OCI-LY3 (cell line): ENCODE results near the gene SHMT2.

ENCODE experiments used
- EZH2phosphoT487 ChIP-seq: fragments of 200-600 bp; shearing (Covaris generic); IDR thresholded peaks from 2 replicates; pipeline ENCODE4 v1.6.1; 2018; ENCODE audit warnings: antibody characterized with exemption, mixed run types, low read depth
- TF ChIP-seq, protein P1 (sequence below): fragments of 200-600, 300-600 bp; sonication (generic); IDR thresholded peaks from 2 replicates; pipeline ENCODE4 v1.5.1; 2014; ENCODE audit warnings: antibody characterized with exemption, low read length, low read depth

DNA sequence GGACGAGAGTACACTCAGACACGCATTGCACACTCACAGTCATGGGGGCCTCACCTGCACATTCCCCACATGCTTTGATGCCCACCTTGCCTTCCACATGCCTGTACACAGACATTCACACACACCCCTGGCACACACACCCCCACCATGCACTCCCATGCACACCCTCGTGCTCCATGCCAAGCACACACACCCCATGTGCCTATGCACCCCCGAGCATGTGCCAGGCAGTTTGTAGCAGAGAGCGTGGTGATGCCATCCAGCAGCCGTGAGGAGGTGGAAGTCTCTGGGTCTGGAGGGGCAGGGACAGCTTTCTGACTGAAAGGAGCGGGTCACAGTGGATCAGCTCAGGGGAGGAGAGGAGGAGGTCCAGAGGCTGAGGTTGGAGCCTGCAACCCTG, 23.6 kb upstream of the SHMT2 start:
- TF ChIP-seq, protein P1, sequence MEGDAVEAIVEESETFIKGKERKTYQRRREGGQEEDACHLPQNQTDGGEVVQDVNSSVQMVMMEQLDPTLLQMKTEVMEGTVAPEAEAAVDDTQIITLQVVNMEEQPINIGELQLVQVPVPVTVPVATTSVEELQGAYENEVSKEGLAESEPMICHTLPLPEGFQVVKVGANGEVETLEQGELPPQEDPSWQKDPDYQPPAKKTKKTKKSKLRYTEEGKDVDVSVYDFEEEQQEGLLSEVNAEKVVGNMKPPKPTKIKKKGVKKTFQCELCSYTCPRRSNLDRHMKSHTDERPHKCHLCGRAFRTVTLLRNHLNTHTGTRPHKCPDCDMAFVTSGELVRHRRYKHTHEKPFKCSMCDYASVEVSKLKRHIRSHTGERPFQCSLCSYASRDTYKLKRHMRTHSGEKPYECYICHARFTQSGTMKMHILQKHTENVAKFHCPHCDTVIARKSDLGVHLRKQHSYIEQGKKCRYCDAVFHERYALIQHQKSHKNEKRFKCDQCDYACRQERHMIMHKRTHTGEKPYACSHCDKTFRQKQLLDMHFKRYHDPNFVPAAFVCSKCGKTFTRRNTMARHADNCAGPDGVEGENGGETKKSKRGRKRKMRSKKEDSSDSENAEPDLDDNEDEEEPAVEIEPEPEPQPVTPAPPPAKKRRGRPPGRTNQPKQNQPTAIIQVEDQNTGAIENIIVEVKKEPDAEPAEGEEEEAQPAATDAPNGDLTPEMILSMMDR: no peak
- no peak for TF ChIP-seq EZH2phosphoT487
